Ascending aorta (tissue), 2 donors: ENCODE results near the gene SPSB1. TPM values are rescaled to one million over a fixed set of nuclear protein-coding genes. Genes with fewer than 3 reads are reported as not detected.

Experiments
- DNase-seq, 2 donors: peaks; one replicate each; pipeline ENCODE4 v3.0.0-alpha.2; 2019; ENCODE audit warnings: low spot score in 2 of 2
- H3K27ac ChIP-seq, 2 donors: fragments of 200-600 bp; sonication (generic); one replicate each; pipeline ENCODE4 v1.5.1; 2016 to 2017; ENCODE audit warnings: mild to moderate bottlenecking in 1 of 2
- H3K27me3 ChIP-seq: fragments of 200-600 bp; sonication (generic); one replicate; pipeline ENCODE4 v1.5.1; 2017
- H3K36me3 ChIP-seq, 2 donors: fragments of 200-600 bp; sonication (generic); one replicate each; pipeline ENCODE4 v1.5.1; 2016
- H3K4me1 ChIP-seq, 2 donors: fragments of 200-600 bp; sonication (generic); one replicate each; pipeline ENCODE4 v1.5.1; 2016 to 2017; ENCODE audit warnings: mild to moderate bottlenecking in 1 of 2
- H3K4me3 ChIP-seq, 2 donors: fragments of 200-600 bp; sonication (generic); one replicate each; pipeline ENCODE4 v1.5.1; 2016 to 2017; ENCODE audit warnings: mild to moderate bottlenecking in 1 of 2
- H3K9me3 ChIP-seq, 2 donors: fragments of 200-600 bp; sonication (generic); one replicate each; pipeline ENCODE4 v1.5.1; 2016
- CTCF ChIP-seq, 3 experiments: fragments of 200-600 bp in 2 of 3; fragments of 450-650 bp in 1 of 3; sonication (generic) in 2 of 3; IDR thresholded peaks; one replicate each; pipeline ENCODE4 v1.5.1; 2016 to 2019; ENCODE audit warnings: antibody characterized with exemption in 3 of 3, mild to moderate bottlenecking in 1 of 3, moderate library complexity in 1 of 3
- intact Hi-C: fragments of 100-400 bp; cut with DNase I; formaldehyde crosslinking; loops from one replicate; pipeline ENCODE4 v1.15.1; 2023
- total RNA-seq: library from RNA; depleted of rRNA; stranded (reverse); fragments of >200 nt; gene quantifications from one replicate; pipeline ENCODE4 v1.1.0, GENCODE V29; 2016

Gene SPSB1
- total RNA-seq, 1 donor from 2014 or later, result 64.9 TPM

- Histone ChIP-seq H3K36me3 (no peaks in the 10 kb centered on the region), H3K27ac (peak overlapping the region; percentile 82 to 98), H3K4me1 (peaks cover 5 to 13% of the 10 kb centered on the region in 2 donors), H3K27me3 (no peaks in the 10 kb centered on the region), H3K4me3 (no peak overlapping the region), H3K9me3 (peaks cover 5 to 18% of the 10 kb centered on the region in 2 donors)
- DNase-seq, result peak in 1 of 2 donors; percentile 91
- no peak for TF ChIP-seq CTCF (IDR thresholded peaks at IDR 0.05)
- intact Hi-C loops, result loop anchor here (1.0 to 5.0 kb wide), 6 partner anchors 23 to 201 kb away; no protein-coding TSS in a partner anchor
Measured at GRCh38 chr1:9289711-9290485, 2.8 kb upstream of the SPSB1 start.

GRCh38 chr1:9291914-9292360, 757 bp upstream of the SPSB1 start:
- no peak for TF ChIP-seq CTCF (IDR thresholded peaks at IDR 0.05)
- Histone ChIP-seq H3K27ac (peak overlapping the region; percentile 82 to 98), H3K4me3 (peak overlapping the region; percentile 89 to 95), H3K27me3 (no peaks in the 10 kb centered on the region), H3K36me3 (no peaks in the 10 kb centered on the region), H3K4me1 (peaks cover 5 to 28% of the 10 kb centered on the region in 2 donors), H3K9me3 (peaks cover 5 to 15% of the 10 kb centered on the region in 2 donors)
- intact Hi-C loops, result loop anchor here (2.0 to 5.0 kb wide), 6 partner anchors 25 to 157 kb away; no protein-coding TSS in a partner anchor
- DNase-seq, result peak in 1 of 2 donors; percentile 84

GRCh38 chr1:9293241-9293532, 493 bp downstream of the SPSB1 start:
- Histone ChIP-seq H3K27me3 (no peaks in the 10 kb centered on the region), H3K9me3 (peaks cover 5 to 9% of the 10 kb centered on the region in 2 donors), H3K27ac (peak overlapping the region; percentile 82 to 98), H3K4me3 (peak overlapping the region; percentile 89 to 95), H3K36me3 (no peaks in the 10 kb centered on the region), H3K4me1 (peaks cover 8 to 32% of the 10 kb centered on the region in 2 donors)
- no peak for TF ChIP-seq CTCF (IDR thresholded peaks at IDR 0.05)
- no peak for DNase-seq
- intact Hi-C loops, result loop anchor here (2.0 to 5.0 kb wide), 3 partner anchors 32 to 108 kb away; no protein-coding TSS in a partner anchor

- Histone ChIP-seq H3K4me3 (peak overlapping the region; percentile 89 to 95), H3K27me3 (no peaks in the 10 kb centered on the region), H3K4me1 (peaks cover 8 to 32% of the 10 kb centered on the region in 2 donors), H3K27ac (peak overlapping the region; percentile 82 to 98), H3K36me3 (no peaks in the 10 kb centered on the region), H3K9me3 (peaks cover 1 to 3% of the 10 kb centered on the region in 2 donors)
- no peak for DNase-seq
- TF ChIP-seq CTCF (IDR thresholded peaks at IDR 0.05), result no peak
- intact Hi-C loops, result loop anchor here (2.0 to 5.0 kb wide), 3 partner anchors 31 to 107 kb away; no protein-coding TSS in a partner anchor
Measured at GRCh38 chr1:9293533-9294404, 1.1 kb downstream of the SPSB1 start.

GRCh38 chr1:9294405-9294773, 1.7 kb downstream of the SPSB1 start:
- no peak for DNase-seq
- H3K27ac ChIP-seq, result peak overlapping the region; percentile 82 to 98
- no peaks in the 10 kb centered on the region for H3K27me3 ChIP-seq
- H3K9me3 ChIP-seq, result no peaks in the 10 kb centered on the region
- H3K36me3 ChIP-seq, result no peaks in the 10 kb centered on the region
- TF ChIP-seq CTCF (IDR thresholded peaks at IDR 0.05), result no peak
- H3K4me1 ChIP-seq, result peaks cover 8 to 32% of the 10 kb centered on the region in 2 donors
- intact Hi-C loops, result loop anchor here (5.0 kb wide), 1 partner anchor 57 kb away; no protein-coding TSS in a partner anchor
- peak overlapping the region; percentile 89 to 95 for H3K4me3 ChIP-seq
